ENCODE data around the gene ANKRD29. TPM values are rescaled to one million over a fixed set of nuclear protein-coding genes. Genes with fewer than 3 reads are reported as not detected.

The ANKRD29 gene
- total and polyA plus RNA-seq, 2 experiments from 2014 or later, result 6.6 to 36.6 TPM

- TF ChIP-seq, protein P1, sequence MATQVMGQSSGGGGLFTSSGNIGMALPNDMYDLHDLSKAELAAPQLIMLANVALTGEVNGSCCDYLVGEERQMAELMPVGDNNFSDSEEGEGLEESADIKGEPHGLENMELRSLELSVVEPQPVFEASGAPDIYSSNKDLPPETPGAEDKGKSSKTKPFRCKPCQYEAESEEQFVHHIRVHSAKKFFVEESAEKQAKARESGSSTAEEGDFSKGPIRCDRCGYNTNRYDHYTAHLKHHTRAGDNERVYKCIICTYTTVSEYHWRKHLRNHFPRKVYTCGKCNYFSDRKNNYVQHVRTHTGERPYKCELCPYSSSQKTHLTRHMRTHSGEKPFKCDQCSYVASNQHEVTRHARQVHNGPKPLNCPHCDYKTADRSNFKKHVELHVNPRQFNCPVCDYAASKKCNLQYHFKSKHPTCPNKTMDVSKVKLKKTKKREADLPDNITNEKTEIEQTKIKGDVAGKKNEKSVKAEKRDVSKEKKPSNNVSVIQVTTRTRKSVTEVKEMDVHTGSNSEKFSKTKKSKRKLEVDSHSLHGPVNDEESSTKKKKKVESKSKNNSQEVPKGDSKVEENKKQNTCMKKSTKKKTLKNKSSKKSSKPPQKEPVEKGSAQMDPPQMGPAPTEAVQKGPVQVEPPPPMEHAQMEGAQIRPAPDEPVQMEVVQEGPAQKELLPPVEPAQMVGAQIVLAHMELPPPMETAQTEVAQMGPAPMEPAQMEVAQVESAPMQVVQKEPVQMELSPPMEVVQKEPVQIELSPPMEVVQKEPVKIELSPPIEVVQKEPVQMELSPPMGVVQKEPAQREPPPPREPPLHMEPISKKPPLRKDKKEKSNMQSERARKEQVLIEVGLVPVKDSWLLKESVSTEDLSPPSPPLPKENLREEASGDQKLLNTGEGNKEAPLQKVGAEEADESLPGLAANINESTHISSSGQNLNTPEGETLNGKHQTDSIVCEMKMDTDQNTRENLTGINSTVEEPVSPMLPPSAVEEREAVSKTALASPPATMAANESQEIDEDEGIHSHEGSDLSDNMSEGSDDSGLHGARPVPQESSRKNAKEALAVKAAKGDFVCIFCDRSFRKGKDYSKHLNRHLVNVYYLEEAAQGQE (IDR thresholded peaks at IDR 0.05; ENCODE audit: unreplicated experiment), result no peak
- TF ChIP-seq ZNF114 (CRISPR knock-in tag; IDR thresholded peaks at IDR 0.05) (no peak), ZNF331 (CRISPR knock-in tag; IDR thresholded peaks at IDR 0.05; ENCODE audit: low read depth) (no peak), NANOG (IDR thresholded peaks at IDR 0.05; ENCODE audit: borderline replicate concordance) (no peak), EZH2 (IDR thresholded peaks at IDR 0.05; ENCODE audit: low read depth, unreplicated experiment) (no peak), STAT1 (IDR thresholded peaks at IDR 0.05; ENCODE audit: unreplicated experiment) (no peak)
These were observed 31.4 kb downstream of the ANKRD29 start (continued) for GRCh38 chr18:23631312-23631711.

DNA sequence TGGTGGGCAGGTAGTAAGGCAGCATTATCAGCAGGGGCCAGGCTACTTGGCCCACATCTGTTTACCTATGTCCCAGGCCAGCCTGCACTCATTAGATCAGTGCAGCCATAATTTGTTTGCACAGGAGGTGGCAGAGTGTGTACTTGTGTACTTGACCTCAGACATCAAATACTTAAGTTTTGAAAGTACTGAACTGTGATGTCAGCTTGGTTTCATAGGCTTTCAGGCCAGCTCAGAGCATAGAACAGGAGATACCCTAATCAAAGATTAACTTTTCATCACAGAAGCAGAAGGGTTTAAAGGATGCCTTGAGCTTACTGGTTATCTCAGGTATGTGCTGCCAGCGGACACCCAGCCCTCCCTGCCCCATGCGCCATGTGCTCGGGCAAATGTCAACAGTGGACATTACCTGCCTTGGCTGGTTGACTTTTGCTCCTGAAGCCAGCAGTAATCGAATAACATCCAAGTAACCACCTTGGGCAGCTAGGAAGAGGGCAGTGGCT, 33.2 kb downstream of the ANKRD29 start:
- H3K4me2 ChIP-seq, result no peak overlapping the region
- no peaks in the 10 kb centered on the region for H3K4me1 ChIP-seq (ENCODE audit: insufficient read depth)
- H3K4me3 Mint-ChIP-seq, result no peak overlapping the region
- no peak for TF ChIP-seq STAT1 (IDR thresholded peaks at IDR 0.05; ENCODE audit: unreplicated experiment)
- TF ChIP-seq EZH2phosphoT487 (IDR thresholded peaks at IDR 0.05; ENCODE audit: unreplicated experiment), result no peak
- TF ChIP-seq POLR2AphosphoS5 (IDR thresholded peaks at IDR 0.05; ENCODE audit: low read depth), result no peak
- TF ChIP-seq EZH2 (IDR thresholded peaks at IDR 0.05; ENCODE audit: low read depth, unreplicated experiment), result no peak
- no peak for TF ChIP-seq NANOG (IDR thresholded peaks at IDR 0.05; ENCODE audit: borderline replicate concordance)
- TF ChIP-seq, protein P1 (IDR thresholded peaks at IDR 0.05; ENCODE audit: unreplicated experiment), result no peak
- TF ChIP-seq ZNF331 (CRISPR knock-in tag; IDR thresholded peaks at IDR 0.05; ENCODE audit: low read depth), result no peak
- no peak for TF ChIP-seq ZNF462 (CRISPR knock-in tag; IDR thresholded peaks at IDR 0.05)
- no peak for TF ChIP-seq JUNB (IDR thresholded peaks at IDR 0.05; ENCODE audit: unreplicated experiment)

More for the DNA sequence above, 33.2 kb downstream of the ANKRD29 start:
- H3K36me3 ChIP-seq (ENCODE audit: insufficient read depth), result no peaks in the 10 kb centered on the region
- no peaks in the 10 kb centered on the region; the same call in 1 of the 2 replicates for H4K20me1 ChIP-seq (replicated peaks; ENCODE audit: insufficient read depth)
- ATAC-seq (no peak), DNase-seq (ENCODE audit: low spot score) (no peak)
- no peak overlapping the region for H3K4me3 ChIP-seq
- H3K27ac Mint-ChIP-seq, result no peak overlapping the region
- no peaks in the 10 kb centered on the region for H3K79me2 ChIP-seq (replicated peaks; ENCODE audit: insufficient read depth)
- H3K4me1 Mint-ChIP-seq, result peaks cover 4% of the 10 kb centered on the region; the same call in 1 of the 3 replicates
- H3F3A ChIP-seq (replicated peaks; ENCODE audit: low read depth), result no peaks in the 10 kb centered on the region
- no peaks in the 10 kb centered on the region for H3K9me3 Mint-ChIP-seq
- peaks cover 5% of the 10 kb centered on the region for H3K27me3 Mint-ChIP-seq (ENCODE audit: insufficient read depth, low read depth, poor library complexity)
- H2AFZ ChIP-seq, result no peak overlapping the region
- no peaks in the 10 kb centered on the region for H3K27me3 ChIP-seq (ENCODE audit: insufficient read depth)
- H3K36me3 Mint-ChIP-seq (ENCODE audit: low read depth), result no peaks in the 10 kb centered on the region
- H3K9me2 ChIP-seq (ENCODE audit: insufficient read depth), result no peaks in the 10 kb centered on the region
- no peak overlapping the region for H3K27ac ChIP-seq (ENCODE audit: low read depth)
